ENCODE data around the gene DPP7. TPM values are rescaled to one million over a fixed set of nuclear protein-coding genes. Genes with fewer than 3 reads are reported as not detected.
A peak's percentile ranks its signal among the peaks of the same experiment; 100 is the strongest.

The DPP7 gene
- total RNA-seq, 2 experiments from 2014 or later: 253 to 257 TPM

DNA sequence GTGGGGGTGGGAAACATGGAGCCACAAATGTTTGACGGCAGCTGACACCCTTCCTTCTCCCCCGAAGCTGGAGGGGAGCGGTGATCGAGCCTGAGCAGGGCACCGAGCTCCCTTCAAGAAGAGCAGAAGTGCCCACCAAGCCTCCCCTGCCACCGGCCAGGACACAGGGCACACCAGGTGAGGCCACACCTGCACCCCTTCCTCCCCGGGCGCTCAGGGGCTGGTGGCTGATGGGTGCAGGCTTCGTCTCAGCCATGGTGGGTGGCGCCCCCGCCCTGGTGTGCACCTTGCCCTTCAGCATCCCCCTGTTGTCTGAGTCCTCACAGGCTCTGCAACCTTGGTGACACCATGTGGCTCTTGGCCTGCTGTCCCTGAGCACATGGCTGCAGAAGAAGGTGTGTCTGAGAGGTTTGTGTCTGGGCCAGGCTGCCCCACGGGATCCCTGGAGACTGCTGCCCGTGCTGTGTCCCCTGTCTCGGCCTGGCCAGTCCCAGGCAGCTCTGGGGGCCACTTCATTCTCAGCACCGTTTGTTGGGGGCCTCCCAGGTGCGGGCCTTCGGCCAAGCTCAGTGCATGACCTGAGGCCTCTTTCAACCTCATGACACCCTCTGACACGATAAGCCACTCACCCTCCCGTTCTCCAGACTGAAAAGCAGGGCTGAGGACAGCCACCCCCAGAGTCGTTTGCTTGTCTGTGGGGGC is 16.6 kb downstream of the DPP7 start:
- H3K4me1 Mint-ChIP-seq: peaks cover 19% of the 10 kb centered on the region
- H3K27me3 Mint-ChIP-seq: no peaks in the 10 kb centered on the region
- H3K36me3 Mint-ChIP-seq (ENCODE audit: low read depth): peaks cover 30% of the 10 kb centered on the region
- POLR2A ChIA-PET: interaction anchor here (1.5 to 2.5 kb wide), 2 partner anchors 15 to 27 kb away, joined by 4 to 28 read pairs; partner anchors contain the start of genes DPP7 and SAPCD2
- CTCF ChIA-PET: interaction anchor here (3.2 kb wide), 1 partner anchor 12 kb away, joined by 70 read pairs; the partner anchor contains the start of gene MAN1B1
- no peak for DNase-seq
- H3K27ac Mint-ChIP-seq: no peak overlapping the region
- no peak overlapping the region for H3K4me3 Mint-ChIP-seq
- peaks cover 4% of the 10 kb centered on the region for H3K9me3 Mint-ChIP-seq

DNA sequence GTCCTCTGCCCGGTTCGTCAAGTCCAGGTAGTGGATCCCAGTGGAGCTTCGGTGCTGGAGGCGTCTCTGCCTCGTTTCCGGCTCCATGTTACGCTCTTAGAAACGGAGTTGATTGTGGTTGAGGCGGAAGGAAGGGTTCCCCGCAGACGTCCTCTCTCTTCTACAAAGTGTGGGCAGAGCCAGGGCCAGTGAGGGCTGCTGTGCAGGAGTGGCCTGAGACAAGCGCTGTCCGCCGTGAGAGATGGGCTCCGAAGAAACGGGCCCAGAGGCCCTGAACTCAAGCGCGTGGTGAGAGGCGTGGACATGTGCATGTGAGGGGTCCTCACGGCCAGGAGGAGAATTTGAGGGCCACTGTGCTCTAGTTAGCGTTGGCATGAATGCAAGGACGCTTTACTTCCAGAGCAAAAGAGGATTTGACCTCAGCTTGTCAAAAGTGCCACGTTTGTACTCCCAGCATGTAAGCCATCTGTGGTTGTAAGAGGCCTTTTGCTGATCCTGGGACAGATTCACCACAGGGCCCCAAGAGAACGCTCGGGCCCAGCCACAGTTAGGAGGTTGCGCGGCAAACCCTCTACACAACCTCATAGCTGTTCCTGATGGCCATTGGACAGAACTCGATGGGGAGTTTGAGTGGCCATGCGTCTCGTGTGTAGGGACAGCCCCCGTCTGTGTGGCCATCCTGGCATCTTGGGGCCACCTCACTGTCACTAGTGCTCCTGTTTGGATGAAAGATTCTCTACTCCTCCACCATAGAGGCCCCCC is 17.6 kb downstream of the DPP7 start:
- peaks cover 37% of the 10 kb centered on the region for H3K36me3 Mint-ChIP-seq (ENCODE audit: low read depth)
- no peaks in the 10 kb centered on the region for H3K27me3 Mint-ChIP-seq
- ChIA-PET POLR2A (interaction anchor here (0.5 to 2.5 kb wide), 6 partner anchors 16 to 262 kb away, joined by 3 to 28 read pairs (median 14); partner anchors contain the start of genes DPP7, SAPCD2 and TUBB4B), CTCF (interaction anchor here (1.7 to 3.2 kb wide), 7 partner anchors 11 to 140 kb away, joined by 9 to 70 read pairs (median 21); partner anchors contain the start of genes CYSRT1, MAN1B1, NPDC1 and RNF208)
- peaks cover 19% of the 10 kb centered on the region for H3K4me1 Mint-ChIP-seq
- peaks cover 4% of the 10 kb centered on the region for H3K9me3 Mint-ChIP-seq
- H3K4me3 Mint-ChIP-seq: peak overlapping the region; percentile 62
- peak overlapping the region; percentile 89 for H3K27ac Mint-ChIP-seq
- DNase-seq: no peak

DNA sequence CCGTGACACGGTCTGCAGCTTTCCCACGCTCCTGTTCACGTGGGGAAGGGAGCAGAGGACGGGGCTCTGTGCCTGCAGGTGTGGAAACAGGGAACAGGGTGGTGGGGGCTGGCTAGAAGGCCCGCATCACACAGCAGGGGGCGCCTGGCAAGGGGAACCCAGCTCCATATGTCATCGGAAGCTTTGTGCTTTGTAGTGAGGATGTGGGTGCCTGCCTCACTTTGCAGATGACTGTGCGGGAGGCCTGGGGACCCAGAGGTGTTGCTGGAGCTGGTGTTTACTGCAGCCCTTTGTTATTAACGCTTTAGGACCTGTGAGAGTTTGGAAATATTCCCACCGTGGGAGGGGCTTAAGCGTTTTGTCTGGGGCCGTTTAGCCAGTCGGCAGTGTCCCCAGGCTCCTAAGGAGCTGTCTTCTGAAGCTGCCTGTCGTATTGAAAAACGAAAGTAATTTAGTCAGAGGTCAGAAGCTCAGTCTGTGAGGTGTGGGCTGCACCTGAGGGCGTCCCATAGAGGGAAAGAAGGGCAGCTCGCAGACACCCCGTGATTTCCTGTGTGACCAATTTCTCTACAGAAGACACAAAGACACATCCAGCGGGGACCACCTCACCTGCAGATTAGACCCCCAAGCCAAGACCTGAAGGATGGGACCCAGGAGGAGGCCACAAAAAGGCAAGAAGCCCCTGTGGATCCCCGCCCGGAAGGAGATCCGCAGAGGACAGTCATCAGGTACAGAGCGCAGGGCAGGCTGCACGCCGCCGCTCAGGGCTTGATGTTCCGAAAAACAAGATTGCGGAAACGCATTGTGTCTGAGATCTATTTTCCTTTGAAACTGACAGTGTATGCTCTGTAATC is 18.6 kb downstream of the DPP7 start:
- POLR2A ChIA-PET: interaction anchor here (0.5 to 2.5 kb wide), 20 partner anchors 10 to 733 kb away, joined by 3 to 32 read pairs (median 4); partner anchors contain the start of genes ANAPC2, DNLZ, DPP7 and MAN1B1
- CTCF ChIA-PET: interaction anchor here (0.6 to 3.2 kb wide), 32 partner anchors 9 to 369 kb away, joined by 3 to 70 read pairs (median 6); partner anchors contain the start of genes ANAPC2, CYSRT1, MAN1B1 and NPDC1
- peak; percentile 91 for DNase-seq
- peak overlapping the region; percentile 89 for H3K27ac Mint-ChIP-seq
- peak overlapping the region; percentile 62 for H3K4me3 Mint-ChIP-seq
- no peaks in the 10 kb centered on the region for H3K27me3 Mint-ChIP-seq
- H3K4me1 Mint-ChIP-seq: peaks cover 21% of the 10 kb centered on the region
- H3K9me3 Mint-ChIP-seq: no peaks in the 10 kb centered on the region
- peaks cover 40% of the 10 kb centered on the region for H3K36me3 Mint-ChIP-seq (ENCODE audit: low read depth)

DNA sequence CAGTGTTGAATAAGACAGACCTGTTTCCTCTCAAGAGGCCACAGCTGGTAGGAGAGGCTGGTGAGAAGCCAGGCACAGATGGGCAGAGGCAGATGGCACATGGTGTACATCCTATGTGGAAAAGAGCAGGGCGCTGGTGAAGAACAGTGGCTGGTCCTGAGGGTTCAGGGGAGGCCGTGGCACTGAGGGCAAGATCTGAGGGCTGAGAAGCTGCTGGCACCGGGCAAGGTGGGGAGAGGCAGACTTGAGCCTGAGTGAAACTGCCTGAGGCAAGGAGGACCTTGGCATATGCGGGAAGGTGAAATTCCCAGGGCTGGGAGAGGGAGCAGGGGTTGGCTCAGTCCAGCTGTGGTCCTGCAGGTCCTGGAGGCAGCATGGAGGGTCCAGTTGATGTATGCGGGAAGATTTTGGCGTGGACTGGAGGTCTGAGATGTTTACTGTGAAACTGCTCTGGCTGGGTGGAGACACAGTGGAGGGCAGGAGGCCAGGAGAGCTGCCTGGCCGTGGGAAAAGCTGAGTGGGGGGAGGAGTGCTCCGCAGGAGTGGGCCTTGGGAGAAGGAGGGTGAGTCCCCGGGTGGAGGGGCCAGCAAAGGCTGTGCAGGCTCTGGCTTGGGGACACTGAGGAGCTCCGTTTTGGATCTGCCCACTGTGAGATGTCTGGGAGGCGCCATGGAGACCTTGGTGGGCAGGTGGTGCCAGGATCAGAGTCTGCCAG is 25.1 kb downstream of the DPP7 start:
- ChIA-PET CTCF (interaction anchor here (1.1 to 5.7 kb wide), 2 partner anchors 20 to 60 kb away, joined by 3 to 73 read pairs; partner anchors contain the start of gene SAPCD2), POLR2A (interaction anchor here (1.7 kb wide), 1 partner anchor 151 kb away, joined by 5 read pairs; no protein-coding TSS in a partner anchor)
- Mint-ChIP-seq H3K4me1 (peaks cover 41% of the 10 kb centered on the region), H3K27me3 (no peaks in the 10 kb centered on the region), H3K27ac (peak overlapping the region; percentile 18), H3K4me3 (no peak overlapping the region), H3K9me3 (no peaks in the 10 kb centered on the region), H3K36me3 (ENCODE audit: low read depth) (peaks cover 31% of the 10 kb centered on the region)
- DNase-seq: no peak

DNA sequence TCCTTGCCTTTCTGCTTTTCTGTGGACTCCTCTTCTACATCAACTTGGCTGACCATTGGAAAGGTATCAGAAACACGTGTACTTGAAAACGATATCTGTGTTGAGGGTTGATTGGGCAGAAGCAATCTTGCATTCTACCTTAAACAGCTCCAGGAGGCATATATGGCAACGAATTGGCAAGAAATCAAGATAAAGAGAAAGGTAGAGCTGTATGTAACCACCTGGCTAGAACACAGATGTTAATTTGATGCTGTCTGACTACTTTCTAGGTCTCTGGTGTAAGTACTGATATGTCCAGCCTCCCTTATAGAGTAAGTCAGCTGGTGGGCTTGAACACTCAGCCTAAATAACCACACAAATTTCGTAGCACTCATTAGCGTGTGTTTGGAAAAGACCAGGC is 26.4 kb downstream of the DPP7 start:
- Mint-ChIP-seq H3K27ac (peak overlapping the region; percentile 90), H3K9me3 (no peaks in the 10 kb centered on the region), H3K27me3 (no peaks in the 10 kb centered on the region), H3K4me1 (peaks cover 46% of the 10 kb centered on the region), H3K4me3 (peak overlapping the region; percentile 89), H3K36me3 (ENCODE audit: low read depth) (peaks cover 36% of the 10 kb centered on the region)
- POLR2A ChIA-PET: interaction anchor here (1.3 to 6.5 kb wide), 5 partner anchors 17 to 152 kb away, joined by 3 to 87 read pairs (median 5); partner anchors contain the start of genes ANAPC2, RNF224, SAPCD2 and SSNA1
- CTCF ChIA-PET: interaction anchor here (0.6 to 5.7 kb wide), 4 partner anchors 8 to 148 kb away, joined by 4 to 73 read pairs (median 38); partner anchors contain the start of genes FUT7 and SAPCD2
- DNase-seq: no peak

DNA sequence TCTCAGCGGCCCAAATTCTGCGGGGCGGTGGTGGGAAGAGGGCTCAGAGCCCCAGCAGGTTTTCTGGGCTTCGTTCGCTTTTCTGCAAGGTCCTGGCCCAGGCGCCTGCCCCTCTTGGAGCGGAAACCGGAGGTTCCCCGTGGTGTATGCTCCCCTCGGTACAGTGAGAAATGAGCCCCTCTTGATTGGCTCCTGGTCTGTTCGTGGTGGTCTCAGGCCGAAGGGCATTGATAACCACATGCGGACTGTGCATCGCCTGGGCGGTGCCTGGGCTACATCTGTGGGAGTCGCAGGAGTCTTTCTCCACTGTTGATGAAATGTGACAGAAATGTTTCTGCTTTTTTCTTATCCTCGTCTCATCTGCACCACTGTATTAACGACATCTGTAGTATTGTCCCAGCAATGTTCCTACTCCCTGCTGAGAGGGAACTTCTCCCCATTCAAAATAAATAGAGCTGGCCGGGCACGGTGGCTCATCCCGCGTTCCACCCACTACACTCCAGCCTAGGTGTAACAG is 27.1 kb downstream of the DPP7 start:
- Mint-ChIP-seq H3K27ac (peak overlapping the region; percentile 90), H3K9me3 (no peaks in the 10 kb centered on the region), H3K36me3 (ENCODE audit: low read depth) (peaks cover 32% of the 10 kb centered on the region), H3K4me1 (peaks cover 46% of the 10 kb centered on the region), H3K4me3 (peak overlapping the region; percentile 89), H3K27me3 (no peaks in the 10 kb centered on the region)
- DNase-seq: no peak
- CTCF ChIA-PET: interaction anchor here (0.6 to 5.7 kb wide), 13 partner anchors 9 to 149 kb away, joined by 3 to 73 read pairs (median 10); partner anchors contain the start of genes FUT7, NPDC1, RNF224 and SAPCD2
- POLR2A ChIA-PET: interaction anchor here (1.2 to 6.5 kb wide), 17 partner anchors 8 to 189 kb away, joined by 3 to 87 read pairs (median 11); partner anchors contain the start of genes ANAPC2, RNF208, RNF224 and SAPCD2

DNA sequence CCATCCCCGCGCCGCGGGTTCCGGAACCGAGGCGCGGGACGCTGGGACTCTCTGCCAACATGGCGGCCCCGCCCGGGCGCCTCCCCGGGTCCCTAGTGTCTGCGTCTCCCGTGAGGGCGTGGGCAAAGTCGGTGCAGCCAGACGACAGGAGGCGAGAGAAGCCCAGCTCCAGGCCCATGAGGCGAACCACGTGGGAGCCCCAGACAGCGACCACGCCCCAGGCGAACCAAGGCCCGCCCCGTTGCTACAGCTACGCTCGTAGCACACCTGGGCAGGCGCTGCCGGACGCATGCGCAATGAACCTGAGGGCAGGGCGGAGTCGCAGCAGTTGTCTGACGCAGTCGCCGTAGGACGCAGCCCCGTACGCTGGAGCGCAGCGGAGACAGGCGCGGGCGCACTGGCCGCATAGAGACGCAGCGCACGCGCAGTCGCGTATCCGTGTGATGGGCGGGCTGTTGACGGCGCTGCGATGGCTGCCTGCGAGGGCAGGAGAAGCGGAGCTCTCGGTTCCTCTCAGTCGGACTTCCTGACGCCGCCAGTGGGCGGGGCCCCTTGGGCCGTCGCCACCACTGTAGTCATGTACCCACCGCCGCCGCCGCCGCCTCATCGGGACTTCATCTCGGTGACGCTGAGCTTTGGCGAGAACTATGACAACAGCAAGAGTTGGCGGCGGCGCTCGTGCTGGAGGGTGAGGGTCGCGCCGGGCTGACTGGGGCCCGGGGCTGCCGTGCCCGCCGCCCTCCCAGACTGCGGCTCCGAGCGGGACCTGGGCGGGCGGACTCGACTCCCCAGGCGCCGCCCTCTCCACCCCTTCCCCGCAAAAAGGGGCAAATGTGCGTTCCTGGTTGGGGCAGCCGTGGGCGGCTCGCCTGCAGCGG is 27.8 kb downstream of the DPP7 start, which contains the start of gene MAN1B1:
MAN1B1 (plus strand) TSS at position 455 of the 878 bp plus-strand sequence; CDS start at position 470, 15 bp downstream.
- peak within 1 kb of the TSS; percentile 90 for H3K27ac Mint-ChIP-seq
- H3K36me3 Mint-ChIP-seq (ENCODE audit: low read depth): peaks cover 35% of the 10 kb centered on the region
- H3K9me3 Mint-ChIP-seq: no peaks in the 10 kb centered on the region
- peak; percentile 100 for DNase-seq
- H3K4me1 Mint-ChIP-seq: peaks cover 46% of the 10 kb centered on the region
- POLR2A ChIA-PET: interaction anchor here (0.7 to 6.5 kb wide), 27 partner anchors 9 to 547 kb away, joined by 3 to 87 read pairs (median 5); partner anchors contain the start of genes ANAPC2, CLIC3, CYSRT1 and EXD3
- CTCF ChIA-PET: interaction anchor here (0.5 to 5.7 kb wide), 20 partner anchors 9 to 843 kb away, joined by 3 to 73 read pairs (median 4); partner anchors contain the start of genes CYSRT1, NPDC1, RNF224 and SAPCD2
- no peaks in the 10 kb centered on the region for H3K27me3 Mint-ChIP-seq
- peak within 1 kb of the TSS; percentile 89 for H3K4me3 Mint-ChIP-seq

DNA sequence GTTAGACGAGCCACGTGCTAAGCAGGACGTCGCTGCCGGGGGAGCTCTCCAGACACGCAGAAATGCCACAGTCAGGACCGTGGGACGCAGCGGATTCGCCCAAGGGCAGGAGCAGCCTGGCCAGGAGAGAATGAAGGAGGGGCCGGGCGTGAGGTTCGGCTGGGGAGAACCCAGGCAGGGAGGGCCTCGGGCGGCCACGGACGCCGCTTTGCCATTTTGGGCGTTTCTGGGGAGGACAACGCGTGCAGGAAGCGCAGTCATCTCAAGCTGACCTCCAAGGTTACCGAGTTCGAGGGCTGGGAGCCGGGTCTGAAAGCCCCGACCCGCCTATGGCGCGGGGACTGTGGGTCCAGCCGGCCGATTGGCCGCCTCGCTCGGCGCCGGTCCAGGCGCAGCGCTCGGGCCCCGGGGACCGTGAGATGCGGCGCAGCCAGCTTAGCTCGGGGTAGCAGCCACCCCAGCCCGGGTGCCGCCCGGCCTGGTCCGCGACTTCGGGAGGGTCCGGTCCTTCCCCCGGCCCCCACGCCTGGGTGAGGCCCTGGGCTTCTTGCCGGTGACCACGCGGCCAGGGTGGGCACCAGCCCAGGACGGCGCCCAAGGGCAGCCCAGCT is 28.5 kb downstream of the DPP7 start:
- H3K27ac Mint-ChIP-seq: peak overlapping the region; percentile 85
- H3K27me3 Mint-ChIP-seq: no peaks in the 10 kb centered on the region
- H3K9me3 Mint-ChIP-seq: no peaks in the 10 kb centered on the region
- peak; percentile 52 for DNase-seq
- peaks cover 43% of the 10 kb centered on the region for H3K4me1 Mint-ChIP-seq
- POLR2A ChIA-PET: interaction anchor here (0.7 to 6.5 kb wide), 28 partner anchors 9 to 546 kb away, joined by 3 to 87 read pairs (median 5); partner anchors contain the start of genes ANAPC2, CLIC3, CYSRT1 and EXD3
- peaks cover 36% of the 10 kb centered on the region for H3K36me3 Mint-ChIP-seq (ENCODE audit: low read depth)
- H3K4me3 Mint-ChIP-seq: peak overlapping the region; percentile 83
- CTCF ChIA-PET: interaction anchor here (0.6 to 5.7 kb wide), 19 partner anchors 10 to 685 kb away, joined by 3 to 73 read pairs (median 4); partner anchors contain the start of genes CYSRT1, NPDC1, RNF224 and SAPCD2

DNA sequence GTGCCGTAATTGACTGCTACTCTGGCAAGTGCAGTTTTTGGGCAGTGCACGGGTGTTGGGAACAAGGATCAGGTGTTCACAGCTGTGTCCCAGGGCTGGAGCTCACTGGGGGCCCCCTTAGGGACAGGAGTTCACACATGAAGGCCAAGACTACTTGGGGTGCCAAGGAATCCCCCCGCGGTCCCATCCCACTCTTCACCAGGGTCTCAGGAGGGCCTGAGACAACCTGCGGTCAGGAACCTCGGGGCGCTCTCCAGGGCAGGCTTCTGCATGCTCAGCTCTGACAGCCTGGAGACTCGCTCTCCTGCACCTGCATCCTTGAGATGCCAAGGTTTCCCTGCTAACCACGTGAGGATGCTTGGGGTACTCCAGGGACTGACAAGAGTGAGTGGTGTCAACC is 30.0 kb downstream of the DPP7 start:
- Mint-ChIP-seq H3K27me3 (no peaks in the 10 kb centered on the region), H3K4me3 (no peak overlapping the region), H3K4me1 (peaks cover 45% of the 10 kb centered on the region), H3K27ac (no peak overlapping the region), H3K36me3 (ENCODE audit: low read depth) (peaks cover 35% of the 10 kb centered on the region), H3K9me3 (no peaks in the 10 kb centered on the region)
- no peak for DNase-seq
- ChIA-PET CTCF (interaction anchor here (0.7 to 5.7 kb wide), 5 partner anchors 8 to 52 kb away, joined by 3 to 73 read pairs (median 3); partner anchors contain the start of genes FUT7 and SAPCD2), POLR2A (interaction anchor here (1.3 to 6.5 kb wide), 4 partner anchors 11 to 20 kb away, joined by 3 to 87 read pairs (median 18); partner anchors contain the start of gene SAPCD2)
